ENCODE results near the gene CRYBA4.
A peak's percentile ranks its signal among the peaks of the same experiment; 100 is the strongest.

CRYBA4 gene

DNA sequence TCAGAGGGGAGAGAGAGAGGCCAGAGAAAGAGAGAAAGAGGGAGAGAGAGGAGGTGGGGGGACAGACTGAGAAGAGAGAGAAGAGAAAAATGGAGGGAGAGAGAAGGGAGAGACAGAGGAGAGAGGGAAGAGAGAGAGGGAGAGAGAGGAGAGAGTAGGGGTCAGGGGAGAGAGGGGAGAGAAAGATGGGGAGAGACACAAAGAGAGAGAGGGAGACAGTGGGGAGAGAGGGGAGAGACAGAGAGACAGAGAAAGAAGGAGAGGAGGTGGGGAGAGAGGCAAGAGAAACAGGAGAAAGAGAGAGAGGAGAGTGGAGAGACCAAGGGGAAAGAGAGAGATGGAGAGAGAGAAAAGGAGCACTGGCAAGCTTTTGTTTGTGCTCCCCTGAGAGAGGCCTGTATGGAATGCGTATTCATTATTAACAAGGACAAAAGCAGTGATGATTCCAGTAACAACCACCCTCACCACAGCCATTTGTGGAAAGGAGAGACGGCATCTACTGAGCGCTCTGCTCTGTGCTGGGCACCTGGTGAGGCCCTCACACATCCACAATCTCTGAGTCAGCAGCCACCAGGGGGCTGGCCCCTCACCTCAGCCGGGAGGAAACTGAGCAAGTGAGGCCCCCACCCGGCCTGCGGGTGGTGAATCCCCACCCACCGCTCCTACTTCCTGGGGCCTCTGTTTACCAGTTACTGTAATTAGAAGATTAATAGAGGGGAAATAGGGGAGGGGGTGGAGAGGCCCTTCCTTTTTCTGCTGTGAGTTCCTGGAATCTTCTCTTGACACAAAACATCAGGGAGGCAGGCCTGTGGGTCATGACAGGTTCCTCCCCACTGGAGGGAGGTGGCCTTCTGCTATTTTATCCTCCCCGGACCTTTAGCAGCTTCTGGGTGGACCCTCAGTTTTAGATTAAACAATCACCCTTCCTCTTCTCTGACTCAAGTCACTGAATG is 21.0 kb downstream of the CRYBA4 start:
- TF ChIP-seq, protein P1, sequence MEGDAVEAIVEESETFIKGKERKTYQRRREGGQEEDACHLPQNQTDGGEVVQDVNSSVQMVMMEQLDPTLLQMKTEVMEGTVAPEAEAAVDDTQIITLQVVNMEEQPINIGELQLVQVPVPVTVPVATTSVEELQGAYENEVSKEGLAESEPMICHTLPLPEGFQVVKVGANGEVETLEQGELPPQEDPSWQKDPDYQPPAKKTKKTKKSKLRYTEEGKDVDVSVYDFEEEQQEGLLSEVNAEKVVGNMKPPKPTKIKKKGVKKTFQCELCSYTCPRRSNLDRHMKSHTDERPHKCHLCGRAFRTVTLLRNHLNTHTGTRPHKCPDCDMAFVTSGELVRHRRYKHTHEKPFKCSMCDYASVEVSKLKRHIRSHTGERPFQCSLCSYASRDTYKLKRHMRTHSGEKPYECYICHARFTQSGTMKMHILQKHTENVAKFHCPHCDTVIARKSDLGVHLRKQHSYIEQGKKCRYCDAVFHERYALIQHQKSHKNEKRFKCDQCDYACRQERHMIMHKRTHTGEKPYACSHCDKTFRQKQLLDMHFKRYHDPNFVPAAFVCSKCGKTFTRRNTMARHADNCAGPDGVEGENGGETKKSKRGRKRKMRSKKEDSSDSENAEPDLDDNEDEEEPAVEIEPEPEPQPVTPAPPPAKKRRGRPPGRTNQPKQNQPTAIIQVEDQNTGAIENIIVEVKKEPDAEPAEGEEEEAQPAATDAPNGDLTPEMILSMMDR (IDR thresholded peaks at IDR 0.05; ENCODE audit: extremely low read depth, missing control alignments), result no peak
- DNase-seq (ENCODE audit: low spot score), result peak; percentile 69

DNA sequence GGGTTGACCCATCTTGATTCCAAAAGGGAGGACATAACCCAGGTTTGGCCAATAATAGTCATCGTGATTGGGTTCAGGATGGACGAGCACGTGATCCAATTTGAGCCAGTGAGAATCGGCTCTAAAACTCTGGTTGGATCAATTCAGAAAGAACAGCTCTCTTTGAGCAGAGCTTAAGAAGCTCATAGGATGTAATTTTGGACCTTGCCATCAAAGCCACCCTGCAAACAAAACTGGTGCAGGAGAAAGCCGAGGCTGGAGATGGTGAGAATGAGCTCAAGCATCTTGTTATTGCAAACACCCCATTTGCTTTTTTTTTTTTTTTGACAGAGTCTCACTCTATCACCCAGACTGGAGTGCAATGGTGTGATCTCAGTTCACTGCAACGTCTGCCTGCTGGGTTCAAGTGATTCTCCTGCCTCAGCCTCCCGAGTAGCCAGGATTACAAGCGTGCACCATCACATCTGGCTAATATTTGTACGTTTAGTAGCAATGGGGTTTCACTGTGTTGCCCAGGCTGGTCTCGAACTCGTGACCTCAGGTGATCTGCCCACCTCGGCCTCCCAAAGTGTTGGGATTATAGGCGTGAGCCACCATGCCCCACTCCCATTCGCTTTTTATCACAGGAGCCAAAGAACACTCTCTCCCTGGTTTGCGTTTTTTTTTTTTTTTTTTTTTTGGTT is 21.8 kb downstream of the CRYBA4 start:
- DNase-seq (ENCODE audit: low spot score), result no peak
- TF ChIP-seq, protein P1 (IDR thresholded peaks at IDR 0.05; ENCODE audit: extremely low read depth, missing control alignments), result no peak

GRCh38 chr22:26646158-26646557 is 24.4 kb downstream of the CRYBA4 start:
- no peak for DNase-seq (ENCODE audit: low spot score)
- TF ChIP-seq, protein P1 (IDR thresholded peaks at IDR 0.05; ENCODE audit: extremely low read depth, missing control alignments), result no peak

DNA sequence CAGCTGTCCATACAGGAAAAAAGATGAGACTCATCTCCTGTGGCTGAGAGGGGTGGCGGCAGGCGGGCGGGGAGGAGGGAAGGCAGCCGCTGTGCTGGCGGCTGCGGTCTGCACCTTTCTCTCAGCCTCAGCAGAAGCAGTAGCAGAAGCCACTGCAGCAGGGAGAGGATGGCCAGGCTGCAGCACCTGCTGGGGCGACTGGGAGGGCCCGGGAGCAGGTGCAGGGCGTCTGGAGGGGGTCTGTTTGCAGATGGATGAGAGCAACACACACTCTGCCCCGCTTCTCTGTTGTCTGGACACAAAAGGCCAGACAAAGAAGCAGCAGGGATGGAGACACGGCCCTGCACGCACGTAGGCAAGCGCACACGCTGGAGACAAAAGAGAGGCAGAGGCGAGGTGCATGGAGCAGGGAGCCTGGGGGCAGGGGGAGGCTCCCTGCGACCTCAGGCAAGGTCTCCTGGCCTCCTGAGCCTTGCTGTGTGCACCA is 26.3 kb downstream of the CRYBA4 start:
- TF ChIP-seq, protein P1 (IDR thresholded peaks at IDR 0.05; ENCODE audit: extremely low read depth, missing control alignments), result no peak
- no peak for DNase-seq (ENCODE audit: low spot score)

DNA sequence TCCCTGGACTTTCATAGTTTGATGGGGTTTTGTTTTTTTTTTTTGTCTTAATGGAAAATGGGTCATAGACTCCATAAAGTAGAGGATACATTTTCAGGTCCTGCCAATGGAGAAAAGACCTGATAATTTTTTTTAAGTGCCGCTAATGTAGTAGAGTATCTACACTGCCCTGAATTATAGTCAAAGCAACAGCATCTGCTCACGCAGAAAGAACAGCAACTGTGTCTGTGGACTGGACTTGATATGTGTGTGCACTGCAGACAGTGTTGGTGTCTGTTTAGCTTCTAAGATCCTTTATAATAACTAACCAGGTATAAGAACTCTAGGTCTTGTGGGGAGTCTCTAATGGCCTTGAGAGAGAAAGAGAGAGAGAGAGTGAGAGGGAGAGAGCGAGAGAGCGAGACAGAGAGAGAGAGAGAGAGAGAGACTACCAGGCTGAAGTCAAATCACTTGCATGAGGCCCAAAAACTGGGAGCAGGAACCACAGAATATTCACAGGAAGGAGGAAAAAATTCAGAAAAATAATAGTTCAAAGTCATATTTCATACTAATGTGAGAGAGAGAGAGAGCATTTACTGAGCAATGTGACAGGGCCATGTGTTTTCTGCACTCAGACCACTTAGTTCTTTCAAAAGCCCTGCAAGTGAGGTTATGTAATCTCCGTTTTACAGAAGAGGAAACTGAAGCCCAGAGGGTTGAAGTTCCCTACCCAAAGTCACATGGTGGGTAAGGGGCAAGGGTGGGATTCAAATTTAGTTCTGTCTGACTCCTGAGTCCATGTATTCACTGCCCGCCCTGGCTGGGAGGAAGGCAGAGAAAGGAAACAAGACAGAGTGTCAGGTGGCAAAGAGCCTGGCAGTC is 27.0 kb downstream of the CRYBA4 start:
- TF ChIP-seq, protein P1 (IDR thresholded peaks at IDR 0.05; ENCODE audit: extremely low read depth, missing control alignments), result no peak
- DNase-seq (ENCODE audit: low spot score), result no peak

GRCh38 chr22:26650722-26651421 is 29.1 kb downstream of the CRYBA4 start:
- DNase-seq (ENCODE audit: low spot score), result peak; percentile 38
- TF ChIP-seq, protein P1 (IDR thresholded peaks at IDR 0.05; ENCODE audit: extremely low read depth, missing control alignments), result no peak

Measured in GM20000 (cell line).